GM21390 (cell line): ENCODE results near the gene MYH3.
"Not testable (repeated sequence)": the region's sequence is repeated elsewhere in the genome, so short reads cannot be mapped to it uniquely, and the experiment has no call there.

Experiments used
- ATAC-seq: cut with Tn5 transposase; IDR thresholded peaks from one replicate; pipeline ENCODE4 v1.9.1; 2021; ENCODE audit not compliant: unreplicated experiment

MYH3 gene

DNA sequence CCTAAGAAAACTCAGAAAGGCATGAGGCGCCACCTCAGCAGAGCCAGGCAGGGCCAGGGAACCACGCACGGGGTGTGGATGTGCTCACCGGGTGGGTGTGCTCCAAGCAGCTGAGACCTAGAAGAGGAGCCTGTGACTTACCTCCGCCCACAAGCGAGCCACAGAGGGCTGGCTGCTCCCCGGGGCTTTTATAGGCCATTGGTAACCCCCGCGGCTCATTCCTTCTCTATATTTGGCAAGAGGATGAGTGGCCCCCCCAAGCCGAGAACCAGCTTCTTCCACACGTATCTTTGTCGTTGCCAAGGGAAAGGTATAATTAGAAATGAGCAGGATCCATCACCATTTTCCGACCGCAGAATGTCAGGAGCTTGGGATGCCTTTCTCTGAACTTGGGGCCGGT lies at the start of gene MYH3:
Gene MYH3, minus strand, starts transcription at position 162 of the 400 bp plus-strand sequence. CDS start 2,245 bp downstream, outside the sequence.
- ATAC-seq = no peak

DNA sequence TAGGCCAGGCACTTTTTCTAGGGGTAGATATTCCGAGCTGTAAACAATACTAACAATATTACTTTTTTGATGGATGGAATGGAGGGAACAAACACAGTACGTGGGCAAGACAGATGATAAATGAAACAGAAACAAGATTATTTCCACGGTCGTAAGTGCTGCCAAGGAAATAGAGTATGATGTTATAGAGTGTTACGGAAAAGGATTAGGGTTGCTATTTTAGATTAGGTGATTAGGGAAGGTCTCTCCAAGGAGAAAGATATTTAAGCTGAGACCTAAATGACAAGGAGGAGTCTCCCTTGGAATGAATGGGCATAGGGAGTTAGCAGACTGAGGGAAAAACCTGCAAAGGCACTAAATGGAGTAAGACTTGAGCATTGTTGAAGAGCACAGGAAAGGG lies 48.6 kb upstream of the MYH3 start:
- no peak for ATAC-seq

DNA sequence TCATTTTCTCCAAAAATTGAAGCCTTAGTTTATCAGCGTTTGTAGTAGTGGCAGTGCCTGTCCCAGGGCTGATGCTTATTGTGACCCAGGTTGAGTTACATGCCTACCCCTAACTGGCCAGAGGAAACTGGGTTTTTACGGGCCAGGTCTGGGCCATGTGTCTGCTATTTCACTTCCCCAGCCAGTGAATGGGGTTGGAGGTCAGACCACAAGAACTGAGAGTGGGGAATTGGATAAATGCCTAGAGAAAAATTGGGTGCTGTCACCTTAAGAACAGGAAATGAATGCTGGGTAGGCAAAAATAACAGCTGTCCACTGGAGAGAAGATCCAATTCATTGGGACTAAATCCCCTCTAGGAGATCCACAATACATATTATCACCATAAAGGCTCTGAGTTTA lies 45.5 kb upstream of the MYH3 start:
- ATAC-seq = no peak

DNA sequence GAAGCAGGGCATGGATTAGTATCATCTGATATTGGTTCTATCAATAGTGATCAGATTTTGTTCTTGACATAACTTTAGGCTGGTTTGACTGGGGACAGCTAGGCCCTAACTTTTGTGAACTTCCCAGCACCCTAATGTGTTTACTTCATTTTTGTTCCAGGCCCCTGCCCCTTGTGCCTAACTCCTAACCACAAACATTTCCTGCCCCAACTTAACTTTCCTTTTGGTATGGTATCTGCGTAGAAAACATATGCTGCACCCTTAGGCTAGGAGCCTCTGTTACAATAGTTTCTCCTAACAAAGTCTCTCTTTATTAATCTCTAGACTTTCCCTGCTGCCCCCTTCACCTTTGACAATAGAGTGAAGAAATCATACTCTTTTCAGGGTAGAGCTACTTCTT lies 42.7 kb upstream of the MYH3 start:
- ATAC-seq = no peak

DNA sequence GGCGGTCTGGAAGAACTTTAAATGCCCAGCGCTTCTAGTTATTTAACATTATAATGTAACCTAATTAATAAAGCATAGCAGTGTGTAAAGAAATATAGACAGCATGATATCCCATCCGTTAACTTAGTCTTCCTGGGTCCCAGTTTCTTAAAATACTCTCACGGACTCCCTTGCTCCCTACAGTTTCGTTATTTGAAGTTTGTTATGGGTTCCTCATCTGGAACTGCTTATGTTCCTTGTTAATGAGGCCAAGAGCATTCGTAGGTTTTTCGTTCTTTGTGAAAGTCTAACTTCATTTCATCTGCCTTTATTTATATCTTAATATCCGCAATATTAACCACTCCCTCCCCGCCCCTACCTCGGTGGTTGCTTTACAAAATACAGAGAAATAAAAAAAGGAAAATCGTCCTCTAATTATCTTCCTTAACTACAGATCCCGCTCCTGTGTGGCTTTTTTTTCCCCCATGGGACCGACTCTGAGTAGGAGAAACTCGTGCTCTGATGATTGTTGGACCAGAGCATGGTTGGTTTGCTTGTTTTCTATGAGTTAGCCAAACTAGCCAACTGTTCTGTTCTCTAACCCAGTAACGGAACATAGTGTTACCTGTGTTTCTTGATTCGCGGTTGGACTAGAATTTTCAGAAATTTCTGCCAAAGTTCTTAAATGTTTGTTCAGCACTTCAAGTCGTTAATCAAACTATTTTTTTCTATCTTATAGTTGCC lies 41.1 kb upstream of the MYH3 start:
- no peak for ATAC-seq

DNA sequence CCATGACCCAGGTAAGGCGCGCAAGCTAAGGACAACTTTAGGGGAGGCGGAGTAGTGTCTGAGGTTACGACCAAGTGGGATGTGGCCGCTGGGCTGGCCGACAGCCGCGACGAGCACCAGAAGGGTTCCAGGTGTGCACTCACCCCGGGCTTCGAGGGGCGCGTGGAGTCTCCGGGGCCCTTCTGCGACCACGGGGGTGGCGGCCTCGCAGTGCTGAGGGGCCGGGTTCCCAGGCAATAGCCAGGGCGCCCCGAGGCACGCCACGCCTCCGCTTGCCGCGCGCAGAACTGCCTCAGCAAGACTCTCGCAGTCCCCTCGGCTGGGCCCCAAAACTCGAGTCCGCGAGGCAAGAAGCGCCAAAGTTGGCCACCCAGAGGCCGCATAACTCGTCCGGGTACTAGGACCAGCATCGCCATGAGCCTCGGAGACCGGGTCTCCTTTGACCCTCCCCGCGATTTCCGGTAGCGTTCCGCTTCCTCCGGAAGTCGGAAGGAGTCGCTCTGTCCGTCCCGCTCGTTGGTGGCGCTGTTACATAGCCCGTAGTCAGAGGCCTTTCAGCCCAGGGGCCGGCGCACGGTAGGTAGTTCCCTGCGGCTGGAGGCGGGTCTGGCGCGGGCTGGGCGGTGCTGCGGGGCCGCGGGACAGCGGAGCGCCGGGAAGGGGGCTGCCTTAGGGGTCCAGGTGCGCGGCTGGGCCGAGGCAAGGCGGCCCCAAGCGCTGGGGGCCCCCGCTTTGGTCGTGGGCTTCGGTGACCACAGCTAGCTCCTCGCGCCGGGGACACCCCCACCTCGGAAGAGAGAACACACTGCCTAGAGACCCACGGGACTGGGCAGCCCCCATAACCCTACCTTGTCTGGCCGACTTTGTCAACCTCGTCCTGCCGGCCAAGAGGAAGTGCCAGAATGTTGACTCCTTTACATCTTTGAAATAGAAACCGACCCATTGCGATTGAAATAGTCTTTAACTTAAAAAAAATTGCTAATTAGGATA lies 40.3 kb upstream of the MYH3 start, which contains the start of the genes ADPRM and SCO1:
Gene ADPRM, plus strand, starts transcription at position 503 of the 990 bp plus-strand sequence. CDS start 7,333 bp downstream, outside the sequence.
Gene SCO1, minus strand, starts transcription at position 442 of the 990 bp plus-strand sequence. Its CDS starts 26 bp downstream, at position 416.
- peak; percentile 97 for ATAC-seq

DNA sequence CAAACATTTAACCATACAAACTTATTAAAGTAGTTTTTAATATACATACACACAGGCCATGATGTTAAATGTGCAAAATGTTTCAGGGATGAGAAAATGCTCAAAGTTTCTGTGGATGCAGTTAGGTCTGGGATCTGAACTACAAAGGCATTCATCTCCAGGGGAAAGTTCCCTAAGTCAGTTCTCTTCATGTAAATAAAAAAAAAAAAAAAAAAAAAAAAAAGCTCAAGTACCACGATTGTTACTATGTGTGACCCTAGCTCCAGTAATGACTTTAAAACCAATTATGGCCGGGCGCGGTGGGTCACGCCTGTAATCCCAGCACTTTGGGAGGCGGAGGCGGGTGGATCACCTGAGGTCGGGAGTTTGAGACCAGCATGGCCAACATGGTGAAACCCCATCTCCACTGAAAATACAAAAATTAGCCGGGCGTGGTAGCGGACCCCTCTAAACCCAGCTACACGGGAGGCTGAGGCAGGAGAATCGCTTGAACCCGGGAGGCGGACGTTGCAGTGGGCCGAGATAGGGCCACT lies 38.8 kb upstream of the MYH3 start:
- ATAC-seq = not testable (repeated sequence)

DNA sequence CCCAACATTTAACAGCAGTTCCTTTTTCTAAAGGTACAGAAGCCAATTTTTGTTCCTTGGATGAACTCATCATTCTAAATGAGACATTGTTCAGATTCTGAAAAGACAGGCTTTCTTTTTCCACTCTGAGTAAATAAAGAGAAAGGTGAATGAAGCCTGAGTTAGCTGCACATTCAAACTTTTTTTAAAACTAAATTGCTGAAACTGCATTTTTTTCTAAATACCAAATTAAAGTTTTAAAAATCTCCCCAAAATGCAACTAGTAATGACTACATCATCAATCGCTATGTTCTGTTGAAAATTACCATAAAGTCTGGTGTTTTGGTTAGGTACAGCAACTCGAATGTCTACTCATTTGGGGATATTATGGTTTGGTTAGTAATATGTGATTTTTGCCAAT lies 30.4 kb upstream of the MYH3 start:
- ATAC-seq = no peak

DNA sequence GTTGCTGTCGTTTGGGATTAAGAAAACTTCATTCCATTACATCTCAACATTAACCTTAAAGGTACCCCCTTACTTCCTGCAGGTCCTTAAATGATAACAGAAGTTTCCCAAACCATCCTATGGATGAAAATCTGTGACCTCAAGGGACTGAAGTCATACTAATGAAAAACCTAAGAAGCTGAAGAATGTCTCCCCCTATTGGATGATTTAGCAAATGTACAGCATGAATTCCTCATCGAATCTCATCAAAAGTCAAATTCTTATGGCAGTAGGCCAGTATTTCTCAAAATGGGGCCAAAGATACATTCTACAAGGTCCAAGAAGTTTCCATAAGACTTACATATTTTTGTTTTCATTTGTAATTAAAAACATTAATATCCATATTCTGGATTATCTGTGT lies 26.7 kb upstream of the MYH3 start:
- no peak for ATAC-seq

DNA sequence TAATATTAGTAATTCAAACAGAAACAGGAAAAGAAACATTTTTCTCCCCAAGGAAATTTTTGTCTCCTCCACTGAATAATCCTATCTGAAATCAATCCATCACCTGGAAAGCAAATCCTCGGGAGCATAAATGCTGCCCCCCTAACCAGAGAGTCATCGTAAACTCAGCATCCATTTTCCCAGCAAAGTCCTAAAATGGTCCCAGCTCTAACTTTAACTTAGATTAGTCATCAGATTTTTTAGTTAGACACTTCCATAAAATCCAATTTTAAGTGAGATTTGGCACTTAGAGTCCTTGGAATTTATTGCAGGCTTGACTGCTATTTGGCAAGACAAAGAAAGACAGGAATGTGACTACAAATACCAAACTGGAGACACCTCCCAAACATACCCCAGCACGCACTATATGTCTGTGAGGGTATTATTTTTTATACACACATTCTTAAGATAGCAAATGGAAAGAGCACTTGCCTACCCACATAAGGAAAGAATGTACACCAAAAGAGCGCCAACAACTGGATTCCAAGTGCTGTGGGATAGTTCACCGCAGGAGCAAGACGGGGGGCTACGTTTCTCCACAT lies 24.8 kb upstream of the MYH3 start:
- no peak for ATAC-seq

DNA sequence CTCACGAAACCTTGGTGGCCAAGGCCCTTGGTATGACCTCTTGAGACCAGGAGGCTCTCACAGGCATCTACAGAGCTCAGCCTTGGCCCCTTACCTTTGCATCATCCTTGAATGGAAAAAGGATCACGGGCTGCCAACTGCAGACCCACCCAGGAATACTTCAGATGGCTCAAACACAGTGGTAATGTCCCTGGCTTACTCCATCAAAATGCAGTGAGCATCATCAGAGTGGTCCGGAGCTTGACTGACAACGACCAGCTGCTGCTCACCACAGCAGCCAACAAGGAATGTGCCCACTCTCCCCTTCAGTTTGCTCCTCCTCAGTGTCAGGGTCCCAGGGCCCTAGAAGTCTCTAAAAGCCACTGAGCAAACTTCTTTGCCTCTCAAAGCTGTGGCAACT lies 17.6 kb upstream of the MYH3 start:
- no peak for ATAC-seq

DNA sequence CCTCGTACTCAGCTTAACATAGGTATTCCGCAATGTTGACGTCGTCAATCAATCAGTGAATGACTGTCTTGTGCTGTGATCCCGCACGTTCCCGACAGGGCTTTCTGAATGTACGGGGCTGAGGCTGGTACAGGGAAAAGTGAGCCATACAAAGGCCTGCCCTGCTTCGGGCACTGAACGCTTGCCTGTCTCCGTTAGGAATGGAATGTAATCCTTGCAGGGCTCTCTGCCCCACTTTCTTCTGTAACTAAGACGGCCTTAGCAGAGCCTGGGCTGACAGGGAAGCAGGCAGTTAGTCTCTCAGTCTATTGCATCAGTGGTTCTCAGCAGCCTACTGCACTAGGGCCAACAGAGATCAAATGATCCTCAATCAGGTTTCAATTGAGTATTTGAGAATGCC lies 16.2 kb upstream of the MYH3 start:
- ATAC-seq = no peak

DNA sequence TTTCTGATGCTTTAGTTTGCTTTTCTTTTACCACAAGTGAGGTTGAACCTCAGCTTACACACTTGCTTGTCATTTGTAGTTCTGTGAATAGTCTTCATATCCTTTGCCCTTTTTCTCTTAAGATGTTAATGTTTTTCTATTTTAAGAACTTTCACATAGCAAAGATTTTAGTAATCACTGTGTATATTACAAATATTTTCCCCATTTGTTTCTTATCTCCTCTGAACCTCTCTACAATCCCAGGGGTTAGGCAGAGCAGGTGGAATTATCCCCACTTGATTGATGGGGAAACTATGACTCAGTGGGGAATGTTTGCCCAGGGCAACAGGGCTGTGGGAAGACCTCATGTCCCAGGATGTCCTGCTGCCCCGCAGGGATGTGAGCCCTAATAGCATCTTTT lies 11.7 kb upstream of the MYH3 start:
- no peak for ATAC-seq

DNA sequence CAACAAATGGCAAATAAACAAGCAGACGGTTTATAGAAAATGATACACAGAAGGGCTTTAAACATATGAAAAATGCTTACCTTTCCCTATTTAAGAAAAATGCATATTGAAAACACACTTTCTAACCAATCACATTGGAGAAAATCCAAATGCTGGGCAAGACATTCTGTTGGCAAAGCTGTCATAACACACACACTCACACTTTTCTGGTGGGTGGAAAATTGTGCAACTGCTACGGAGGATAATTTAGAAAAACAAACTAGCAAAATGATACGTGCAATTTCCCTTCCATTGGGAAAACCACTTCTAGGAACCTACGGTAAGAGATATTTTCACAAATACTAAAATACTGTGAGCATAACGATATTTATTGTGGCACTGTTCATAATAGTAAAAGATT lies 9.8 kb upstream of the MYH3 start:
- ATAC-seq = no peak

DNA sequence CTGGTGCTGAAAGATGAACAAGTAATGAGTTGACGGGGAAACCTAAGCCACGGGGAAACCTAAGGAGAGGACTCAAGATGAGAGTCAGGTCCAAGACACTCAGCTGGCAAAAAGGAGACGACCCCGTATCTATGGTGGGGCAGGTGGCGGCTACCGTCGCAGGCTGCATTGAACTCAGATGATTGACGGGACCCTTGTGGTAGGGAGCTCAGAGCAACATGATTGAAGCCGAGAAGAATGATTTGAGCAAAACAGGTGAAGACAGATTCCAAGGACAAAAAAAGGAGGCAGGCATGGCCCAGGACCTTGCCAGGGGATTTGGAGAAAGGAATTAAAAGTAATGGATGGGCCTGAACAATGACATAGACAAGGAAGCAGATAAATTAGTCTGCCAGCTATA lies 7.5 kb upstream of the MYH3 start:
- ATAC-seq = no peak

DNA sequence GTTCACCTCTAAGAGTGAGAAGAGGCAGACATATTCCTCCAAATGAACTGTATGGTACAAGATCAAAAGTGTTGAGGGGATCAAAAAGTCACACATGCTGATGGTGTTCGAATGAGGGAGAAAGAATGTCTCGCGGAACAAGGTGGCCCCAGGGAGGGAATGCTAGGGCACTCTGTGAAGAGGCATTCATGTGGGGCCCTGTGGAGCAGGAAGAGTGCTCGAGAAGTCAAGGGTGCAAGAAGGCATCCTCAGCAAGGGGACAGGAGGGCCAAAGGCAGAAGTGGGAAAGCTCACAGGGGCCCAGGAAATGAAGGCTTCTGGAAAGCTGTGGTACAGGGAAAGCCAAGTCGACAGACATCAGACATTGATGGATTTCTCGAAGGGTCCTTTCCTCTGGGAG lies 6.1 kb upstream of the MYH3 start:
- ATAC-seq = no peak

DNA sequence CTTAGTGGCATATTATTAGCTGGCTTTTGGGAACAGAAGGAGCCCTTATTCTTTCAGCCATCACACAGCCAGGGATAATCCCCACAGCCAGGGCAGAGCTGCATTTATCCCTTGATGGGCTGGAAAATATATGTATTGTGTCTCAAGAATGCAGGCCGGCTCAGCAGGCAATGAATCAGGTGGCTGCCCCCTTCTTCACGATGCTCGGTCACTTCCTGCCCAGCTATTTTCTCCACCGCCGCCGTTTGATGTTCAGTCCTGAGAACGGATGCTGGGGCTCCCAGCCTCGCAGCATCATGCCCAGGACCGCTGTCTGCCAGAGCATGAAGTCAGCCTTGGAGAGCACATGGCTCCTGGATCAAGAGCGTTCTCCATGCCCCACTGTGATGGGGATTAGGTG lies 4.3 kb upstream of the MYH3 start:
- no peak for ATAC-seq

DNA sequence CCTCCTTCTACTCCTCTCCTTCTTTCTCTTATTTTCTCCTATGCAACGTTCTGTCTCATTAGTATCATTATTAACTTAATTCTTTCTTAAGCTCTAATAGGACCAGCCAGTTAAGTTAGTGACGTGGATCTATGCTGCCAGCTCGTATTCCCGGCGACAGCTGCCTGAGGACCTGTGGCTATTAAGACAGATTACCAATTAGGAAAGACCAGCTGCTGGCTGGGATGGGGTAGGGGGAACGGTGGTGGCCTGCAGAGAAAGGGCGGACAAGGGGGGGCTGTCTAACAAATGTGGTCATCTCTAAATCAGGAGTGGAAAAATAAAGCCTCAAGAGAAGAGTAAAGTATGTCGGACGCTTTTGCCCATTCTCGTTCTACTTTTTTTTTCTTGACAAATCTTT lies 770 bp upstream of the MYH3 start:
- no peak for ATAC-seq

DNA sequence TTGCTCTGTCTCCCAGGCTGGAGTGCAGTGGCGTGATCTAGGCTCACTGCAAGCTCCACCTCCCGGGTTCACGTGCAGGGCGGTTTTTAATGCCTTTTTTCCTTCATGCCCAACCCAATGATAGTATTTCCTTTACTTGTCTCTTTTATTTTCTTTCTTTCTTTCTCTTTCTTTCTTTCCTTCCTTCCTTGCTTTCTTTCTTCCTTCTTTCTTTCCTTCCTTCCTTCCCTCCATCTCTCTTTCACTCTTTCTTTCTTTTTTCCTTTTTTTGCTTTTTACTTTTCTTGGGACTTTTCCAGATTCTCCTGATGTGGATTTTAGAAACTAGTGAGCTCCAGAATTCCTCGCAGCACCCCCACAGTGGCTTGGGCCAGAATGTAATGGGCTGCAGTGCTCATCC lies 3.1 kb downstream of the MYH3 start:
- no peak for ATAC-seq

DNA sequence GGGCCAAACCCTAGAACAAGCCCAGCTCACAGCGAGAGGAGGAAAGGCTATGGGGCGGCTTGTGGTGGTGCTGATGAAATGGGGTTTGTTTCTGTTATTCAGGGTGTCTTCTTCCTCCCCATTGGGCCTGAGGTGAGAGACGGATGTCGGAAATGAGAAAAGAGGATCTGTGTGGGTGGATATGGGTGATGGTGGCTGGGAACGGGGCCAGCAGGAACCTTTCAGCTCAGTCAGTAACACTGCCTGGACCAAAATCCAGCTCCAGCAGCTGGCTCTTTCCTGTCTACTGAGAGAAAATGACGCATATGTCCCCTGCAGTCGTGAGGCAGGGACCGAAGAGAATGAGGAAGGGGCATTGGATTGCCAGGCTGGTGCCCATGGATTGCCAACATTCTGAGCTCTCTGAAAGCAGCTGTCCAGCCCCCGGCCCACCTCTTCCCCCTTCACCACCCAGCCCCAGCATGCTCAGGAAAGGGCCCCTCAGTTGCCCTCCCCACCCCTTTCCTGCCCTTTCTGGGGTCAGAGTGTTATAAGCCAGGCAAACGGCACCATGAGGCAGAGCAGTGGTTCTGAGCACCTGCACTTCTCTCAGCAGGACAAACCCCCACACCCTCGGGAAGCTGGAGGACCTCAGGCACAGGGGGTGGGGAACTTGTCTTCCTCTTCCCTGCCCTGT lies 4.0 kb downstream of the MYH3 start:
- no peak for ATAC-seq

DNA sequence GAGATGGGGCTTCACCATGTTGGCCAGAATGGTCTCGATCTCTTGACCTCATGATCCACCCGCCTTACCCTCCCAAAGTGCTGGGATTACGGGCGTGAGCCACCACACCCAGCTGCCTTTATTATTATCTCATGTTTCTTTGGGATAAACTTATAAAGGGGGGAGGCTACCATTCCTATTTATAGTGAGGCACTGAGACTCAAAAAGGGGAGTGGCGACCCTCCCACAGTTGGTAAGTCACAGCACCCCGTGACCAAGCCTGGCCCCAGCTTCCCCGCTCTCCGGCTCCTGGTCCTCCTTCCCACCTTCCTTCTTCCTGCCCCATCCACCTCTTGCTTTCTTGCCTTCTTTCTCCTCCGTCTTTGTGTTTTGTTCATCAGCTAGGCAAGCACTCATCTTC lies 5.2 kb downstream of the MYH3 start:
- ATAC-seq = no peak
